Lower leg skin (tissue), 4 donors: ENCODE results near the gene HMGCR. TPM values are rescaled to one million over a fixed set of nuclear protein-coding genes. Genes with fewer than 3 reads are reported as not detected.
"Not testable (repeated sequence)": the region's sequence is repeated elsewhere in the genome, so short reads cannot be mapped to it uniquely, and the experiment has no call there.

Experiments used
- DNase-seq, 2 donors: peaks; one replicate each; pipeline ENCODE4 v3.0.0-alpha.2; 2019; ENCODE audit warnings: low spot score in 2 of 2
- H3K4me3 ChIP-seq: fragments of 200-600 bp; sonication (generic); 2 replicates; pipeline ENCODE4 v1.5.1; 2017; ENCODE audit warnings: mild to moderate bottlenecking, low read depth; ENCODE audit not compliant: poor library complexity, severe bottlenecking
- POLR2A ChIP-seq, 2 donors: fragments of 450-650 bp; IDR thresholded peaks; one replicate each; pipeline ENCODE4 v1.6.1; 2016 to 2017; ENCODE audit warnings: antibody characterized with exemption in 2 of 2, mild to moderate bottlenecking in 1 of 2, moderate library complexity in 1 of 2
- WGBS, 2 donors: methylation state at CpG; one replicate each; pipeline ENCODE4 v1.1.5; 2018; 5-methylcytosine and 5-hydroxymethylcytosine counted together
- intact Hi-C: fragments of 100-400 bp; cut with DNase I; formaldehyde crosslinking; loops from one replicate; pipeline ENCODE4 v1.15.0; 2023; ENCODE audit warnings: low total_unique reads
- total RNA-seq, 4 donors: library from RNA; depleted of rRNA; stranded (reverse); fragments of >200 nt; gene quantifications; one replicate each; pipeline ENCODE4 v1.1.0, GENCODE V29; 2016
- TF ChIP-seq, protein P1 (sequence below), 3 donors: fragments of 450-650 bp; IDR thresholded peaks; one replicate each; pipeline ENCODE4 v1.5.1; 2016; ENCODE audit warnings: antibody characterized with exemption in 3 of 3, mild to moderate bottlenecking in 3 of 3, moderate library complexity in 2 of 3

Gene HMGCR
- total RNA-seq, 4 donors from 2014 or later: 101 to 119 (median 103) TPM

DNA sequence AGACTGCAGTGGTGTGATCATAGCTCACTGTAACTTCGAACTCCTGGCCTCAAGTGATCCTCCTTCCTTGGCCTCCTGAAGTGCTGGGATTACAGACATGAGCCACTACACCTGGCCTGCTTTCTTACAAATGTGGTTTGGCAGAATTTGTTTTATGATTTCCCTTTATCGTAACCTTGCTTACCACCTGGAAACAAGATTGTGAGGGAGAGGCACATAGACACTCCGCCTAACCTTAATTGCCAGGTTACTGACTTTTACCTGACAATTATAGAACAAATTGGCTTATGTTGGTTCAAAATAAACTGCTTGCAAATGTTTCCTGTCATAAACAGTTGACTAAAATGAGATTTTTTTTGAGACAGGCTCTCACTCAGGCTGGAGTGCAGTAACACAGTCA is 26.8 kb upstream of the HMGCR start:
- no peak for DNase-seq
- TF ChIP-seq, protein P1, sequence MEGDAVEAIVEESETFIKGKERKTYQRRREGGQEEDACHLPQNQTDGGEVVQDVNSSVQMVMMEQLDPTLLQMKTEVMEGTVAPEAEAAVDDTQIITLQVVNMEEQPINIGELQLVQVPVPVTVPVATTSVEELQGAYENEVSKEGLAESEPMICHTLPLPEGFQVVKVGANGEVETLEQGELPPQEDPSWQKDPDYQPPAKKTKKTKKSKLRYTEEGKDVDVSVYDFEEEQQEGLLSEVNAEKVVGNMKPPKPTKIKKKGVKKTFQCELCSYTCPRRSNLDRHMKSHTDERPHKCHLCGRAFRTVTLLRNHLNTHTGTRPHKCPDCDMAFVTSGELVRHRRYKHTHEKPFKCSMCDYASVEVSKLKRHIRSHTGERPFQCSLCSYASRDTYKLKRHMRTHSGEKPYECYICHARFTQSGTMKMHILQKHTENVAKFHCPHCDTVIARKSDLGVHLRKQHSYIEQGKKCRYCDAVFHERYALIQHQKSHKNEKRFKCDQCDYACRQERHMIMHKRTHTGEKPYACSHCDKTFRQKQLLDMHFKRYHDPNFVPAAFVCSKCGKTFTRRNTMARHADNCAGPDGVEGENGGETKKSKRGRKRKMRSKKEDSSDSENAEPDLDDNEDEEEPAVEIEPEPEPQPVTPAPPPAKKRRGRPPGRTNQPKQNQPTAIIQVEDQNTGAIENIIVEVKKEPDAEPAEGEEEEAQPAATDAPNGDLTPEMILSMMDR (IDR thresholded peaks at IDR 0.05): no peak
- no peak for TF ChIP-seq POLR2A (IDR thresholded peaks at IDR 0.05)
- H3K4me3 ChIP-seq: no peak overlapping the region
- intact Hi-C loops: no loop called here
- 77 to 83% methylated on average over 3 of the region's 3 CpGs for WGBS, 2 donors

DNA sequence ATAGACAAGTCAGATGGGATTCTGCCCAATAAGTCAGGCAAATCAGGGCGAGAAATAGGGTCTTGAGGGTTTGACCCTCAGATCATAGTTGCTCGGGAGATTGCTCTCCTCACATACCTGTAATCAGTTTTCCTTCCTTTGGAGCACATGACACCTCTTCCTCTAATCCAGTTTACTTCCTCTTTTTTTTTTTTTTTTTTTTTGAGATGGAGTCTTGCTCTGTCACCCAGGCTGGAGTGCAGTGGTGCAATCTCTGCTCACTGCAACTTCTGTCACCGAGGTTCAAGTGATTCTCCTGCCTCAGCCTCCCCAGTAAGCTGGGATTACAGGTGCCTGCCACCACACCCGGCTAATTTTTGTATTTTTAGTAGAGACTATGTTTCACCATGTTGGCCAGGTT is 17.9 kb upstream of the HMGCR start:
- H3K4me3 ChIP-seq, DNase-seq, intact Hi-C loops: not testable (repeated sequence)
- 85 to 91% methylated on average over 4 of the region's 4 CpGs for WGBS, 2 donors

DNA sequence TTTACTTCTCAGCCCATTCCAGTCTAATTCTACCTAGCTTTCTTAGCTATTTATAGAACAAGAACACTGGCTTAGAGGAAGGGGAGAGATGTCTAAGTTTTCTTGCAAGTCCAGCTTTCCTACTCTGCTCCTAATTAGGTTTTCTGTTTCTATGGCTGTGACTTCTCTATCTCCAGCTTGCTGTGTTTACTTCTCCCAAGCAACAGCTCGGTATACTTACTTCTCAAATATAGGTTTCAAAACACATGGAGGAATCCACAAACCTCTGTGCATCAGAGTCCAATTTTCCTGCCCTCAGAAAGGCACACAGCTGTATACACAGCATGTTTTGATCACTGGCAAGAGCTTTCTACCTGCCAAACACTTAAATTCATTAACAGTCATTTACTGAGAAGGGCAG is 17.4 kb upstream of the HMGCR start:
- DNase-seq: no peak
- no peak overlapping the region for H3K4me3 ChIP-seq
- no peak for TF ChIP-seq POLR2A (IDR thresholded peaks at IDR 0.05)
- TF ChIP-seq, protein P1 (IDR thresholded peaks at IDR 0.05): no peak
- 50 to 55% methylated on average over 1 of the region's 1 CpG for WGBS, 2 donors
- intact Hi-C loops: no loop called here

DNA sequence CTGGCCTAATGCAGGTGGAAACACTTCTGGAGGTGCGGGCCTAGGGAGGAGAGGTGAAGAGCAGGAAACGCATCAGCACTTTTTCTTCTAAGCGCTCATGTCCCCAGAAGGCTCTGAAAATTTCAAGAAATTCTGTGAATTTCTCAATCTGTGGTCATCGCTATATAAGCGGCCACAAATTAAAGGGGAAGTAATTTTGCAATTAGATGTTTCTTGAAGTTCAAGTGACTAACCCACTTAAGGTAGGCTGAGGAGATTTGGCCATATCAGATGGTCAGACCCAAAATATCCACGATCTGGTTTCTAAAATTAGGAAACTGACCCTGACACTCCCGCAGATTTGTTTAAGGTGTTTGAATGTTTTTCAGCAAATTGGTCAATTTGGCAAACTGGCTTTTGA is 16.6 kb upstream of the HMGCR start:
- no peak for DNase-seq
- TF ChIP-seq, protein P1 (IDR thresholded peaks at IDR 0.05): no peak
- TF ChIP-seq POLR2A (IDR thresholded peaks at IDR 0.05): no peak
- WGBS, 2 donors: 83 to 92% methylated on average over 7 of the region's 7 CpGs
- intact Hi-C loops: no loop called here
- H3K4me3 ChIP-seq: no peak overlapping the region

DNA sequence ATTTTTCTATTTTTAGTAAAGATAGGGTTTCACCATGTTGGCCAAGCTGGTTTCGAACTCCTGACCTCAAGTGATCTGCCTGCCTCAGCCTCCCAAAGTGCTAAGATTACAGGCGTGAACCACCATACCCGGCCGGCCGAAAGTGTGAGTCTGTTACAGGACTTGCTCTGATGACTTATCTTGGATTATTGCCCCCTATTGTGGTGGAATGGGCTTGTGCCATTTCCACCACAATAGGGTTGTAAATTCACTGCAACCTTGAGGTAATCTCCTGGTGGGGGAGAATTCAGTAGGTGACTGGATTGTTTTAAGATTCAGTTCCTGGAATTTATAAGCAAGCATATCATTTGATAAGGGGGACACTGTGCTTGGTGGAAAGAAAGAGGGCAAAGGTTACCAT is 15.0 kb upstream of the HMGCR start:
- WGBS, 2 donors: 84 to 94% methylated on average over 5 of the region's 5 CpGs
- no peak for TF ChIP-seq POLR2A (IDR thresholded peaks at IDR 0.05)
- TF ChIP-seq, protein P1 (IDR thresholded peaks at IDR 0.05): no peak
- no peak for DNase-seq
- intact Hi-C loops: no loop called here
- H3K4me3 ChIP-seq: no peak overlapping the region

DNA sequence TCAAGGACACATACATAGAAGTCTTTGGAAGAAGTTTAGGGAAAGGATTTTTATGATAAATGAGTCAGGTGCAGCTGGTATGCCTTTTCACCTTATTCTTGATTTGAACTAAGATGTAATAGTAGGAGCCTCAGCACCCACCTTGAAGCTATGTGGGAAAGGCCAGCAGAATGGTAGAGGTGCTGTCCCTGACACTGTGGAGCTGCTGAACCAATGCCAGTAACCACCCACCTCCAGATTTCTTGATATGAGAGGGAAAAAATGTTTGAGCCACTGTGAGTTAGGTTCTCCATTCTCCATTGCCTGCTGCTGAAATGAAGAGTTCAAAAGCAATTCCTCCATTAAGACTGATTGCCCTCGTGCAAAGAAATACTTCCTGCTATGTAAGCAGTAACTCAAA is 12.2 kb upstream of the HMGCR start:
- no peak for DNase-seq
- WGBS, 2 donors: 74 to 83% methylated on average over 1 of the region's 1 CpG
- H3K4me3 ChIP-seq: no peak overlapping the region
- TF ChIP-seq, protein P1 (IDR thresholded peaks at IDR 0.05): no peak
- TF ChIP-seq POLR2A (IDR thresholded peaks at IDR 0.05): no peak
- intact Hi-C loops: no loop called here
